CD4-positive, alpha-beta T cell treated with Interleukin-12 subunit alpha and Interleukin-12 subunit beta, for 1 hour (primary cell): ENCODE data around the gene ITIH3.
A peak's percentile ranks its signal among the peaks of the same experiment; 100 is the strongest.

Experiments used
- DNase-seq: peaks from one replicate; pipeline ENCODE4 v3.0.0-alpha.2; 2020

The ITIH3 gene

DNA sequence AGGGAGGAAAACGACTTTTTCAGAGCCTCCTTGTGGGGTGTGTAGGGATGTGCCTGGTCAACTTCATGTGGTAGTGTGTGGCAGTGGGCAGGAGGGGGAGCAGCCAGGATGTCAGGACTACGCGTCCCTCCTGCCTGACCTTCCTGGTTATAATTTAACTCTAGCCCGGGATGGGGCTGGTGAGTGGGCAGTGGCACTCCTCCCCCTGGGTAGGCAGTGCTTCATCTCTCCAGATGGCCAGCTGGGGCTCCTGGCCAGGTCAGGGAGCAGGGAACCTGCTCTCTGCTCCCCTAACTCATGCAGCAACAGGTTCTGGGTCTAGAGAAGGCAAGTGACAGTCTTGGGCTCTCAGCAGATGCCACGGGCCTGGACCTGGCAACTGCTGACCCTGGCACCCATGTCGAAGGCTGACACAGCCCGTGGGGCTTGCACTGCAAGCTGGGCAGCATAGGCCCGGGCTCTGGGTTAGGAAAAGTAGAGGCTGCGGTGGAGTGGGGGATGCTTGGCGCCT lies 33.3 kb downstream of the ITIH3 start:
- DNase-seq: no peak

DNA sequence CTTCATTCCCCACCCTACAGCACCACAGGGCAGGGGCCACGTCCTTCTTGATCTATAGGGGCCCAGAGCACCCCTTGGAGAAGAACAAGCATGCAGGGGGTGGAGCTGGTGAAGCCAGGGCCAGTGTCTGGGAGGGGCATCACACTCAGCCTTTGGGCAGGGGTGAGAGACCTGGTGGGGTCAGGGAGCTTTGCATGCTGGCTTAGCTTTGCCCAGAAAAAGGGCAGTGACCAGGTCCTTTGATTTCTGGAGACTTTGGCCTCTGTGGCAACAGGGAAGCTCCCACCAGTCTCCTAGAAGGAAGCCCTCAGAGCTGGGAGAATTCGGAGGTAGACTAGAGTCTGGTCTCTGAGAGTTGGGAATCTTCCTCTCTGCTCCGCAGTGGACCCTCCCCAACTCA lies 34.9 kb downstream of the ITIH3 start:
- no peak for DNase-seq

DNA sequence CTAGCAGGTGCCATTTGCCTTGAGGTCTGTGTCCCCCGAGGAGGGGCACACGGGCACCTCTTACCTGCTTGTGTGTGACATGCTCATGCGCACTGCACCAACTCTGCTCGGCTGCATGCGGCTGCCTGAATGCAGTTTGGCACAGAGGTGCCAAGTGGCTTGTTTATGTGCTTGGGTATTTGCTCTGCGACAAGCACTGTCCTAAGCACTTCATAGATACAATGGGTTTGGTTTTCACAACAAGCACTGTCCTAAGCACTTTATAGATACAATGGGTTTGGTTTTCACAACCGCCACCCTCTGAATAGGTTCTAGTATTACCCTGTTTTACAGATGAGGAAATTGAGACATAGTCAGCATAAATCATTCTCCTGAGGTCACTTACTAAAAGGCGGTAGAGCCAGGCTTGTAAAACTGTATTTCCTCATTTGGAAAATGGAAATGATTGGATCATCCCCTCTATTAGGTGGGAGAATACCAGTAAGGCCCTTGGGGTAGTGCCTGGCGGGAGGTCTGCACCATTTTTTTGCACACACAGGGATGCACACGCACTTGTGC lies 35.4 kb downstream of the ITIH3 start:
- DNase-seq: no peak

GRCh38 chr3:52830535-52831258 lies 36.1 kb downstream of the ITIH3 start, which contains the start of gene ITIH4:
Gene ITIH4, minus strand, starts transcription at chr3:52830672. Its CDS starts 30 bp downstream, at chr3:52830642.
- no peak for DNase-seq

DNA sequence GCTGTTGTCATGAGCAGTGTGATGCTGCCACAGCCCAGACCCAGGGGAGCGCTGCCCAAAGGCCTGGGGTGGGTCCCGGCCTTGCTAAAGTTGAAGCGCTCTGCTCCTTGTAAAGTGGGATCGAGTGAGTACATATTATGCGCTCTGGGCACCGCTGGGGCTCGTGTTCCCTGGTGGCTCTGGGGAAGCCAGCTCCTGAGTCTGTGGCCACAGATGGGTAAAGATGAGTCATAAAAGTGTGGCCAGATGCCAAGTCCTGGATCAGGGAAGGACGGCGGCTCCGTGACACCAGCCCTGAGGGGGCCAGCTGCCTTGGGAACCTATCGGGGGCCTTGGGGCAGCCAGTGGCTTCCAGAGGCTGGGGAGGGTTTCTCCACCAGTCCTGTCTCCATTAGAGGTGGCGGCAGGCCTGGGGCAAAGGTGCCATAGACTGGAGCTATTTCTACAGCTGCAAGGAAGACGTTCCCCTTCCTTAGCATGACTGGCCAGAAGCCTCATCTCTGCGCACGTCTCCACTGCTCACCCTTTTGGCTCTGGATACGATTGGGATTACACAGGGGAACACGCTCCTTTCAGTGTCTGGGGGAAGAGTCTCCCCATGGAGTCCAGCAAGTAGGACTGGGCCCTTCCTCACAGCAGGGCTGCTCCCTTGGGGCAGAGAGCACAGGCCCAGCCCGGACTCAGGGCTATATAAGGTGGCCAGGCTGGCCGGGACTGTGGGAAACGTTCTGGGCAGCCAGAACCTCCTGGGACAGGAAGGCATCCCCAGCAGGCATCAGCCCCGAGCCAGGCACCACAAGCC lies 37.1 kb downstream of the ITIH3 start:
- no peak for DNase-seq

DNA sequence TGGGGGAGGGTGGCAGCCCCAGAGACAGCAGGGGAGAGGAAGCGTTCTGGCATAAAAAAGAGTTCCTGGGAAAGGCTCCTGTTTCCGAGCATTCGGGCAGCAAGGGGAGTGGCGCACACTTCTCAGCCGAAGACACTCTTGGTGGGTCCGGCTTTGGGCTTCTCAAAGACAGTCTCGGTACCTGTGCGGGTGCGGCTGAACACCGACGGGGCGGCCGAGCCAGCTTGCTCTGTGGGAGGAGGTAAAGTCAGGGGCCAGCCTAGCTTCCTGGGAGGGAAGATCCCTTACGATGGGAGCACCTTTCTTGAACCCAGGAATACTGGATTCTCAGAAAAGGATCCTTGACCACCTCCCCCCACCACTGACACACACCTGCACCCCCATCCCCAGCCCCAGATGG lies 38.6 kb downstream of the ITIH3 start:
- DNase-seq: no peak

DNA sequence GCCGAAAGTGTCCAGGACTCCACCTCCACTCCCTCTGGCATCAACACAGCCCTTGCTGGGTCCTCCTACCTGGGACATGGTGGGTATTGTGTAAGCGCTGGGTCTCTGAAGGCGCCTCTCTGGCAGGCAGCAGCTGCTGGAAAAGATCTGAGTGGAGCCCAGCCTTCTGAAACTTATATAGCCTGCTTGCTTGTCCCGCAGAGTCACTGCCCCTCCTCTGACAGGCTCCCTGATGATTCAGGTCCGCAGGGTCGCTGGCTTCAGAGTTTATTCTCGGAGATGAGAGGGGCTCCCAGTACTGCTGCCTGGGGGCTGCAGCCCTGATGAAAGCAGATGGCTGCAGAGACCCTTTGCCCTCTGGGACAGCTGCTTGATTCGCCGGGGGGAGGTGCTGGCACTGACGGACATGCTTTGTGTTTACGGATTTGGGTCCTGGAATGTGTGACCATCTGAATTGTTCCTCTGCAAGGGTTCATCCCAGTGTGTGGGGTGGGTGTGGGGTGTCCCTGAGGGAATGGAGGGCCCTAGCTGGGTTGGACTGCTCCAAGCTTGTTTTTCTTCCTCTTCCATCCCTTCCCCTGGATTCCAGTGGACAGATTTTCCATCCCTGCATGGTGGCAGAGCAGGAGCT lies 40.4 kb downstream of the ITIH3 start, which contains the start of gene MUSTN1:
Gene MUSTN1, minus strand, starts transcription at position 149 of the 631 bp plus-strand sequence. Its CDS starts 71 bp downstream, at position 78.
- no peak for DNase-seq

- DNase-seq: no peak
These were observed 41.3 kb downstream of the ITIH3 start for GRCh38 chr3:52835766-52836470.

DNA sequence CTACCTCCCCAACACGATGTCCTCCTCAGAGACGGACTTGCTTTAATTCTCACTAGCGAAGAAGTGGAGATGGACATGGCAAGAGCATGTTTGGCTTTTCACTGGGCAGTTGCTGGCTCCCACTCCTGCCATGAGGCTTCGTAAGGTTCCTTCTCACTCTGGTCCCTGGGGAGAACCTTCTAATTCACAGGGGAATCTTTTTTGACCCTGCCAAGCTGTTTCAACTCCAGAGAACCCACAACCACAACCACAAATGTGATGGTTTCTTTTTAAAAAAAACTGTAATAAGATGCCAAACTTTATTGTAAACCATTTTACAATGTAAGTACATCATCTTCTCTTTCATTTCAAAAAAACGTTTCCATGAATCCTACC lies 41.9 kb downstream of the ITIH3 start:
- no peak for DNase-seq

- no peak for DNase-seq
These were observed 42.4 kb downstream of the ITIH3 start for GRCh38 chr3:52836986-52837385.

GRCh38 chr3:52838561-52839267 lies 44.1 kb downstream of the ITIH3 start:
- peak; percentile 23 for DNase-seq

- no peak for DNase-seq
These were observed 44.6 kb downstream of the ITIH3 start for GRCh38 chr3:52839268-52839575.

- no peak for DNase-seq
These were observed 45.4 kb downstream of the ITIH3 start for GRCh38 chr3:52839892-52840545.

DNA sequence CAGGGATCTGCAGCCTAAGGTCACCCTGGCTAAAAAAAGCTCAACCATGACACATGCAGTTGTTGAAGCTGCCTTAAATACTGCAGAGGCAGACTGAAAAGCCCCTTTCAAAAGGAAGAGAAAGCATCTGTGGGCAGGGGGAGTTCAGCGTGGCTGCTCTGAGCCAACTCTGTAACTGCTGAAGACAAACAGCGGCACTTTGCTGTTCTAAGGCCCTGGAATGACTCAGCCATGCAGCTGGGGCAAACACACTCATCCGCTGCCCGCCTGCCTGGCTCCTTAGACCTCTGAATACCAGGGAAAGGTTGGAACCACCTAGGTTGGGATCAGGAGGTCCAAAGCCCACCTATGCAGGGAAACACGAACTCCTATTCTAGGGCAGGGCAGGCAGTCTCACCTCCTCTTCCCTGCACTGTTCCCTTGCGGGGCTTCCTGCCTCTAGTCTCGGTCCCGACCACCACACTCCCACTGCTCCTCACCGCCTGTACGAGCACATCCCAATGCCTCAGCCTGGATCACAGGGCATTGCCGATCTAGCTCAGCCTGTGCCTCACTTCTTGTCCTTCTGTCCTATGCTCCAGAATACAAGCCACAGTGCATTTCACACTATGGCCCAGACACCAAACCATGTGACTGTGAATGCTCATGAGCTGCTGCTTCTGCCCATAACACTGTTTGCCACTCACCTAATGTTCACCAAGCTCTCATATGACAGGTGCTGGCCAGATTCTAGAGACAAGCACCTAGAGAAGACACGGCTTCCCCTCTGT lies 46.8 kb downstream of the ITIH3 start:
- no peak for DNase-seq

DNA sequence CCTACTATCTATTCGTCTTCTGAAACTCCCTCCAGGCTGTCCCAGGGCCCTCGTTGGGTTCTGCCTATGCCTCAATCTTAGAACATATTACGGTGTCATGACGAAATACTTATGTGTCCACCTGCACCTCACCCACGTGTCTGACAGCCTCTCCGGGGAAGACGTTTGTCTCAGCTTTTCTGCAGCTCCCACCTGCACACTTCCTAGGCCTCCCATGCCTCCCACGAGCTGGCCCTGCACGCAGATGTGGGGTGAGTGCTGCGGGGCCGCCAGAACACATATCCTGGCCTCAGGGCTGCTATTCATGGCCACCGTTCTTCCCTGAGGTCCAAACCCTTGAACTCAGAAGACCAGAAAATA lies 47.4 kb downstream of the ITIH3 start:
- no peak for DNase-seq

DNA sequence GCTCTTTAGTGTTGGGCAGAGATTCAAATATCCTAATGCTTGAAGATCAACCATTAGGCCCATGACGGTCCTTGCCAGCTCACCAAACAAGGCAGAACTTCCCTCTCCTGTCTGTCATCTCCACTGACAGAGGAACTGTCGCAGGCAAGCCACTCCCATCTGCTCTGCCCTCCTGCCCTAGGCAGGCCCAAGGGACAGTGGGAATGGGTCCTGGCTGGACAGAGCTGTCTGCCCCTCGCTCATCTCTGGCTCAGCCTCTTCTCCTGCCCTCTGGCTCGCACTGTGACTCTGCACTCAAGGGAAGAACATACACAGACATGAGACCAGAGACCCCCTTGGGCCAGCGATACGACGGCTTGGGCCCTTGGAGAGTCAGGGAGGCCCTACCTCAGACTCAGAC lies 47.8 kb downstream of the ITIH3 start:
- no peak for DNase-seq

GRCh38 chr3:52843108-52843865 lies 48.7 kb downstream of the ITIH3 start:
- no peak for DNase-seq

DNA sequence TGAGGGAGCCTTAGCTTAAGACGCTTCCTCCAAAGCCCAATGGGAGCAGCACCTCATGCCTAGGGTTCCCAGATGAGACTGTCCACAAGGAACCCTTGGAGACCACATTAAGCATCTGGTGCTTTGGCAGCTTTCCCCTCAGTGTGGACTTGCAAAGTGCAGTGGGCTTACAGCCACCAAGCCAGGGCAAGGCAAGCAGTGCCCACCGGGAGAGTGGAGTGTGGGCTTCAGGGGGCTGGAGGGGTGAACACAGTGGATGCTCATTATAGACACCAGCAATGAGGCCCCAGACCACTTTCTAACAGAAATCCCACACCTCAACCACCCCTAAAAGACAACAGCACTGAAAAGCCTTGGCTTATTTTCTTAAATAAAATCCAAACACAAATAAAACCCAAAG lies 49.3 kb downstream of the ITIH3 start:
- no peak for DNase-seq

- no peak for DNase-seq
These were observed 49.8 kb downstream of the ITIH3 start for GRCh38 chr3:52844290-52844975.
